HepG2 (cell line): Measurements from ENCODE around the gene HHIPL2. TPM values are rescaled to one million over a fixed set of nuclear protein-coding genes. Genes with fewer than 3 reads are reported as not detected.
"Not testable (repeated sequence)": the region's sequence is repeated elsewhere in the genome, so short reads cannot be mapped to it uniquely, and the experiment has no call there.

Experiments used
- ATAC-seq: fragments of 200-7000 bp; cut with Tn5 transposase; 3 replicates; pipeline ENCODE4 v1.9.1; 2020; ENCODE audit warnings: mild to moderate bottlenecking, moderate library complexity
- BruUV-seq: library from RNA; stranded (reverse); fragments of 400-500 nt; replicated peaks from 2 replicates; lab custom pipeline; 2021; lab: Mats Ljungman, UMichigan
- CTCF ChIA-PET: fragments of 300-600 bp; formaldehyde crosslinking; extraction: SDS; loops from one replicate; lab custom pipeline; 2021; ENCODE audit warnings: low total read pairs, inconsistent platforms, low intra/inter-chr PET ratio; lab: Yijun Ruan, JAX
- POLR2A ChIA-PET: fragments of 350-600 bp; sonication (Branson Sonifier 250); formaldehyde crosslinking; loops from one replicate; lab custom pipeline; 2020; ENCODE audit warnings: antibody characterized with exemption, inconsistent platforms; lab: Yijun Ruan, JAX
- DNase-seq: peaks from one replicate; pipeline ENCODE4 v3.0.0-alpha.2; 2015; ENCODE audit warnings: low spot score
- FAIRE-seq: peaks from 3 replicates; lab custom pipeline; 2011; peaks lifted over from hg19 to GRCh38; lab: Jason Lieb, UNC
- H2AFZ ChIP-seq: one replicate; pipeline ENCODE4 v1.6.1; 2011; ENCODE audit warnings: low read length, inconsistent platforms
- H3K27ac ChIP-seq: fragments of 300-600 bp; 3 replicates; pipeline ENCODE4 v1.8.0; 2011; ENCODE audit warnings: mixed run types, mild to moderate bottlenecking, mixed read lengths, low read length, inconsistent platforms; ENCODE audit not compliant: insufficient read depth; ENCODE audit errors: extremely low read length
- H3K27me3 ChIP-seq, 2 experiments: fragments of 200-600 bp in 1 of 2; 2 replicates in 1 of 2; 3 replicates in 1 of 2; pipeline versions ENCODE4 v1.6.0 to v1.8.0; 2011; ENCODE audit warnings: low read length in 2 of 2, mild to moderate bottlenecking in 2 of 2, moderate library complexity in 2 of 2, inconsistent platforms in 1 of 2; ENCODE audit not compliant: insufficient read depth in 2 of 2, control insufficient read depth in 1 of 2
- H3K36me3 ChIP-seq, 2 experiments: fragments of 200-600 bp in 1 of 2; replicated peaks in 1 of 2; 2 replicates in 1 of 2; 3 replicates in 1 of 2; pipeline versions ENCODE4 v1.5.1 to v1.8.0; 2011; ENCODE audit warnings: low read length in 2 of 2, inconsistent platforms in 1 of 2; ENCODE audit not compliant: insufficient read depth in 2 of 2, control insufficient read depth in 1 of 2
- H3K4me1 ChIP-seq: 2 replicates; pipeline ENCODE4 v1.5.1; 2012; ENCODE audit warnings: low read length, inconsistent platforms; ENCODE audit not compliant: insufficient read depth
- H3K4me2 ChIP-seq: 2 replicates; pipeline ENCODE4 v1.6.0; 2011; ENCODE audit warnings: low read depth, low read length, inconsistent platforms
- H3K4me3 ChIP-seq, 3 experiments: fragments of 200-600 bp in 1 of 3; sonication (generic), shearing (Covaris generic) in 1 of 3; replicated peaks in 1 of 3; 2 replicates each; pipeline ENCODE4 v1.5.1; 2011 to 2016; ENCODE audit warnings: low read length in 3 of 3, inconsistent platforms in 2 of 3, low read depth in 2 of 3, mild to moderate bottlenecking in 2 of 3, control low read depth in 1 of 3, mixed read lengths in 1 of 3; ENCODE audit not compliant: insufficient read depth in 1 of 3
- H3K79me2 ChIP-seq: one replicate; pipeline ENCODE4 v1.6.1; 2011; ENCODE audit warnings: low read length, inconsistent platforms; ENCODE audit not compliant: insufficient read depth
- H3K9ac ChIP-seq: 2 replicates; pipeline ENCODE4 v1.6.0; 2011; ENCODE audit warnings: mild to moderate bottlenecking, low read depth, low read length, inconsistent platforms; ENCODE audit not compliant: insufficient read depth
- H3K9me3 ChIP-seq: 2 replicates; pipeline ENCODE4 v1.5.1; 2012; ENCODE audit warnings: mild to moderate bottlenecking, low read length
- H4K20me1 ChIP-seq: 2 replicates; pipeline ENCODE4 v1.6.0; 2011; ENCODE audit warnings: inconsistent platforms, mild to moderate bottlenecking, low read length, moderate library complexity; ENCODE audit not compliant: insufficient read depth
- WGBS: methylation state at CpG from one replicate; pipeline ENCODE4 v1.1.6; 2017; ENCODE audit warnings: low lambda C conversion rate; 5-methylcytosine and 5-hydroxymethylcytosine counted together
- in situ Hi-C: cut with HindIII; loops from 2 replicates; pipeline ENCODE4 v1.10.0; 2017; ENCODE audit warnings: low pct_unique_long_range_greater_than_20kb; ENCODE audit not compliant: extremely low pct_ligation_motif_present
- intact Hi-C: fragments of 100-400 bp; cut with micrococcal nuclease; formaldehyde crosslinking; loops from one replicate; pipeline ENCODE4 v1.10.0; 2022; ENCODE audit not compliant: unreplicated experiment
- polyA plus RNA-seq, 8 experiments: library from polyadenylated mRNA; depleted of rRNA in 3 of 8; stranded (reverse) in 7 of 8; unstranded in 1 of 8; fragments of >200 nt; fragmentation: Illumina TruSeq in 4 of 8; extraction: Trizol in 4 of 8; gene quantifications; 2 replicates each; pipeline versions ENCODE4 v1.2.1 to v1.2.3, GENCODE V29; 2011 to 2016; ENCODE audit warnings: low read depth in 4 of 8, missing spikeins in 1 of 8, mixed read lengths in 1 of 8; ENCODE audit not compliant: insufficient read depth in 1 of 8
- total RNA-seq, 5 experiments: library from RNA; depleted of rRNA; stranded (reverse); fragments of >200 nt; fragmentation: Illumina TruSeq; extraction: Trizol; gene quantifications; 2 replicates each; pipeline ENCODE4 v1.2.3, GENCODE V29; 2016; ENCODE audit warnings: low read depth in 1 of 5

Gene HHIPL2
- total and polyA plus RNA-seq, 2 of the 13 experiments (the other 11 are each of a cell fraction or from before 2014, with no cell fraction given) = 0.53 to 1.3 TPM

GRCh38 chr1:222489496-222489895 lies 58.4 kb downstream of the HHIPL2 start:
- FAIRE-seq, DNase-seq, H3K79me2 ChIP-seq, CTCF ChIA-PET, H3K4me2 ChIP-seq, H3K9me3 ChIP-seq, ATAC-seq, H3K27me3 ChIP-seq, in situ Hi-C loops, H3K27ac ChIP-seq, H3K4me1 ChIP-seq, H3K9ac ChIP-seq, H3K4me3 ChIP-seq, H3K36me3 ChIP-seq, H4K20me1 ChIP-seq, H2AFZ ChIP-seq, POLR2A ChIA-PET, intact Hi-C loops, BruUV-seq: not testable (repeated sequence)
- 50% methylated on average over 2 of the region's 5 CpGs for WGBS

GRCh38 chr1:222487774-222488173 lies 60.1 kb downstream of the HHIPL2 start:
- DNase-seq, H3K27ac ChIP-seq, H3K9me3 ChIP-seq, in situ Hi-C loops, H3K79me2 ChIP-seq, H3K36me3 ChIP-seq, intact Hi-C loops, H3K4me1 ChIP-seq, H4K20me1 ChIP-seq, H3K9ac ChIP-seq, BruUV-seq, H3K4me2 ChIP-seq, CTCF ChIA-PET, H2AFZ ChIP-seq, H3K4me3 ChIP-seq, FAIRE-seq, ATAC-seq, H3K27me3 ChIP-seq, POLR2A ChIA-PET: not testable (repeated sequence)
- no CpG with 5 or more reads among the region's 27 CpGs for WGBS

- in situ Hi-C loops, H3K4me3 ChIP-seq, H3K4me2 ChIP-seq, H4K20me1 ChIP-seq, H3K4me1 ChIP-seq, H2AFZ ChIP-seq, H3K27me3 ChIP-seq, H3K27ac ChIP-seq, DNase-seq, H3K9ac ChIP-seq, H3K79me2 ChIP-seq, POLR2A ChIA-PET, H3K36me3 ChIP-seq, BruUV-seq, FAIRE-seq, intact Hi-C loops, CTCF ChIA-PET, H3K9me3 ChIP-seq, ATAC-seq: not testable (repeated sequence)
- WGBS = 0% methylated on average over 3 of the region's 4 CpGs
Observed at GRCh38 chr1:222484005-222484404, 63.9 kb downstream of the HHIPL2 start.

GRCh38 chr1:222479567-222479966 lies 68.3 kb downstream of the HHIPL2 start:
- ATAC-seq, DNase-seq, H3K4me1 ChIP-seq, CTCF ChIA-PET, H3K36me3 ChIP-seq, H3K9me3 ChIP-seq, H3K9ac ChIP-seq, POLR2A ChIA-PET, intact Hi-C loops, H2AFZ ChIP-seq, H3K79me2 ChIP-seq, H3K4me3 ChIP-seq, H3K27me3 ChIP-seq, H4K20me1 ChIP-seq, in situ Hi-C loops, H3K27ac ChIP-seq, BruUV-seq, FAIRE-seq, H3K4me2 ChIP-seq: not testable (repeated sequence)
- 65% methylated on average over 6 of the region's 7 CpGs for WGBS
